Smooth muscle cell of the brain vasculature (primary cell): ENCODE results near the gene LHFPL4.
"Not testable (repeated sequence)": the region's sequence is repeated elsewhere in the genome, so short reads cannot be mapped to it uniquely, and the experiment has no call there.

Experiments used
- DNase-seq: peaks from one replicate; pipeline ENCODE4 v3.0.0-alpha.2; 2012; ENCODE audit warnings: low read depth, low spot score

The LHFPL4 gene

DNA sequence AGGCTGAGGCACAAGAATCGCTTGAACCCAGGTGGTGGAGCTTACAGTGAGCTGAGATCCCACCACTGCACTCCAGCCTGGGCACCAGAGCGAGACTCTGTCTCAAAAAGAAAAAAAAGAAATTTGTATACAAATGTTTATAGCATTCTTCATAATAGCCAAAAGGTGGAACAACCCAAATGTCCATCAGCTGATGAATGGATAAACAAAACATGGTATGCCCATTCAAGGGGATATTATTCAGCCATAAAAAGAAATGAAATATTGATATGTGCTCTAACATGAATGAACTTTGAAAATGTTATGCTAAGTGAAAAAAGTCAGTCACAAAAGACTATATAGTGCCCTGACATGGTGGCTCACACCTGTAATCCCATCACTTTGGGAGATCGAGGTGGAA lies 11.4 kb downstream of the LHFPL4 start:
- DNase-seq = no peak

DNA sequence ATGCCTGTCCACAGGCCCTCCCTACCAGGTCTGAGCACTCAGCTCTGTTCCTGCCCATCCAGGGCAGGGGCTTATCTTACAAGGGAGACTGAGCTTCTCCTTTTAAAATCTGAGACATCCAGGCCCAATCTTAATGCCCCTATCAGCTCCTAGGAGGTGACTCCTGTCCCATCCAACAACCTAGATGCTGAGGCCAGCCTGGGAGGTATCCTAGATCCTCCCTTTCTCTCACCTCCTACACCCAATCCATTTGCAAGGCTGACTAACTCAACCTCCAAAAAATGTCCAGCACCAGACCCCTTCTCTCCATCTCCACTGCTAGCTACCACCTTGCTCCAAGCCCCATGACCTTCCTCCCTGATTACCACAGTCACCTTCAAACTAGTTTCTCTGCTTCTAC lies 17.4 kb downstream of the LHFPL4 start:
- no peak for DNase-seq

DNA sequence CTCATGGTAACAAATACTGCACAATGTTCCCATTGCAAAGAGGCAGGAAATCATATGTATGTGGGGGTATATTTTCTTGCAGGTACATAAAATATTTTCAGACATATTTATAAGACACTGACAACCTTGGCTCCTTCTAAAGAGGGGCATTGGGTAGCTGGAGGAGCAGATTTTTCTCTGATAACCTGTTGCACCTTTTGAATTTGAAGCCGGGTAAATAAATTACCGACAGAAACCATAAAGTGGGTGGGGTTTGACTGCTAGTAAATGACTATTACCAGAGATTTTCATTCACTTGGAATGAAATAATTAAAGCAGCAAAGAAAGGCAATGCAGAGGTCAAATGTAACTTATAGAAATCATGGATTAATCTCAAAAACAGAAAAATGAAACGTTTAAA lies 19.2 kb downstream of the LHFPL4 start:
- no peak for DNase-seq

DNA sequence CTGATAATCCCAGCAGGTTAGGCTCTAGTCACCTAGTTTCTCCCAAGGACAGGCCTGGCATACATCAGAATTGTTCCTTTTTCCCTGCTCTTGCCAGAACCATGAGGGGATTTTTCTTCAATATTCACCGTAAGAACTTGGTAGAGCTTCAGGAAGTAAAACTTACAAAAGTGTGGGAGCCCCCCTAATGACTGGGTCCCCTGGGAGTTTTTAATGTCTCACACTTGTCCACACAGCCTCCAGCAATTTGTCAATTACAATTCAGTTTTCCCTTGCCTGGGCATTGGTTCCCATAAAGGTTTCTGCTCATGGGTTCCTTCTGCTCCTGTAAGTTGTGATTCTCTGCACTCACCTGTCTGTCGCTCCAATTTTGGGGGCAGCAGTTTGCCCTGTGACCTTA lies 28.5 kb downstream of the LHFPL4 start:
- DNase-seq = no peak

DNA sequence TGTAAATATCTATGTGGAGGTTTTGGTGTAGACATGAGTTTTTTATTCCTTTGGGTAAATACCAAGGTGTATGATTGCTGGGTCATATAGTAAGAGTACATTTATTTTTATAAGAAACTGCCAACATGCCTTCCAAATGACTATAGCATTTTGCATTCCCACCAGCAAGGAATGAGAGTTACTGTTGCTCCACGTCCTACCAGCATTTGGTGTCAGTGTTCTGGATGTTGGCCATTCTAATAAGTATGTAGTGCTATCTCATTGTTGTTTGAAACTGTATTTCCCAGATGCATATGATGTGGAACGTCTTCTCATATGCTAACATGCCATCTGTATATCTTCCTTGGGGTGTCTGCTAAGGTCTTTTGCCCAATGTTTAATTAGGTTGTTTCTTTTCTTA lies 38.7 kb downstream of the LHFPL4 start:
- DNase-seq = no peak

DNA sequence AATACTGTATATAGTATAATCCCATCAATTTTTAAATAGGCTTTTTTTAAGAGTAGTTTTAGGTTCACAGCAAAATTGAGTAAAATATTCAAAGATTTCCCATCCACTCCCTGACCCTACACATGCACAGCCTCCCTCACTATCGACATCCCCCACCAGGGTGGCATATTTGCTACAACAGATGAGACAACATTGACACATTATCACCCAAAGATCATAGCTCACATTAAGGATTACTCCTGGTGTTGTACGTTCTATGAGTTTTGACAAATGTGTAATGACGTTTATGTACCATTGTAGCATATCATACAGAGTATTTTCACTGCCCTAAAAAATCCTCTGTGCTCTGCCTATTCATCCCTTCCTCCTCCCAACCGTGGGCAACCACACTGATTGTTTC lies 39.3 kb downstream of the LHFPL4 start:
- DNase-seq = no peak

DNA sequence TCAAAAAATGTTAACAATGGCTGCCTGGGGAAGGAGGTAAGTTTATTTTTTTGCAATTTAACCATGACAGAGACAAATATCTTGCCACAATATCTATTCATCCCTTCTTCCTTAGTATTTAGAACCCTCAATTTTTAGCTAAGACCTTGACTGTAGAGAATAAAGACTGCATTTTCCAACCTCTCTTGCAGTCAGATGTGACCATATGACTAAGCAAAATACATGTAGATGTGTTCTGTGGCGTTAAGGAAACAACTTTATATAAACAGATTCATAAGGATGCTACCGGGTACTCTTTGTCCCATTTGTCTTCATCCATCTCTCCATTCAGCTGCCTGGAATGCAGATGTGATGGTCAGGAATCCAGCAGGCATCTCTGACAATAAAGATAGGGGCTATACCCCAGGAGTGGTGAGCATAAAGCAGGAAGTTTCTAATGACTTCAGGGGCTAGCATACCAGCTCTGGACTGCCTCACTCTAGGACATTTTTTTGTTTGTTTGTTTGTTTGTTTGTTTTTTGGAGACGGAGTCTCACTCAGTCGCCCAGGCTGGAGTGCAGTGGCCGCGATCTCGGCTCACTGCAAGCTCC lies 41.1 kb downstream of the LHFPL4 start:
- no peak for DNase-seq

DNA sequence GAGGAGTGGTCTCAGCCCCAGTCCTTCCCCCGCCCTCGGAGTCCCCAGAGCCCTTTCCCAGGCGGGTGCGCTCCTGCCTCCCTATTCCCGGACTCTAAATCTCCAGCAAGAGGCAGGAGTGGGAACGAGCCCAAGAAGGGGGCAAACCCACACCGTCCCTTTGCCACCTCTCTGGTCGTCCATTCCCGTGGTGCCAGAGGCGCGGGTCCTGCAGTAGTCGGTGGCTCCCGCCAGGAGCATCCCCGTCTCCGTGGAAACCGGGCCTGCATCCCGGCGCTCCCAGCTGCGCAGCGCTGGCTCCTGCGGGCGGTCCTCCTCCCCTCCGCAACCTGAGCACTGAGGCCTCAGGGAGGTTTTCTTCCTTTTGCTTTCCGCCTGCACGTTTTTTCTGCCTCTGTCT lies 44.8 kb downstream of the LHFPL4 start:
- DNase-seq = no peak

DNA sequence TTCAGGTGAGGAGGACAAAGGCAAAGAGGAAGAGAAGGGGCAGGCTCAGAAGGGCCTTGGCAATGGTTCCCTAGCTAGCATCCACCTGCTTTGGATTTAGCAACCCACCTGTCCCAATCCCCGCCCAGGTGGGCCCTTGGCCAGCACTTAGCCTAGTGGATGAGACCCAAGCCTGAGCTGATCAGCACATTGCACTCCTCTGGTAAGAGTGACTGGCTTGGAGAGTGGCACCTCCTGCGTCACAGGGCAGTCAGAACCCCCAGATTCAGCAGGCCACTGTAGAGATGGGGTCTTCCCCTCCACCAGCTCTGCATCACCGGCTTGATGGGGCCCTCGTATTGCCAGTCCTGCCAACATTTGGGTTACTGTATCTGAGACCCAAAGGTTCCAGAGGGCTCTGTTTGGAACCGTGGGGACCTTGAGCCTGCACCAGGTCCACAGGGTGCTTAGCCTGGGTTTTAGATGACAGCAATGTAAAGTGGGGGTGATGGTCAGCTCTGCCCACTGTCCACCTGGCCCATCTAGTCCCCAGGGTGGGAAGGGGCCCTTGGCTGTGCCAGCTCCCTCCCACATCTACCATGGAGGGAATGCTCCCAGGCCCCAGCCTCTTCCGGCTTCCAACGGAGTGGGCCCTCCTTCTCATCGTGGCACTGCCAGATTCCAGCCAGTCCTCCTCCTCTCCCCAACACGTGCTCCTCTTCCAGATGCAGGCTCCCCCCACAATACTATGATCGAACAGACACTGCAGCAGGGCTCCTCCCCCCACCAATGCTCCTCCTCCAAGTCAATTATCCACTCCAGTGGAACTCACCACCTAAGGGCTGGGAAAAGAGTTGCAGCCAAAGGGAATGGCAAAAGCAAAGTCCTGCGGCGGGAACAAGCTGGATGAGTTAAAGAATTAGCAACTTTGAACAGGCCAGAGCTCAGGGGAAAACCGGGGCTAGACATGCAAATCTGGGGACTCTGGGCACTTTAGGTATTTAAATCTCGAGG lies 45.7 kb downstream of the LHFPL4 start:
- no peak for DNase-seq

DNA sequence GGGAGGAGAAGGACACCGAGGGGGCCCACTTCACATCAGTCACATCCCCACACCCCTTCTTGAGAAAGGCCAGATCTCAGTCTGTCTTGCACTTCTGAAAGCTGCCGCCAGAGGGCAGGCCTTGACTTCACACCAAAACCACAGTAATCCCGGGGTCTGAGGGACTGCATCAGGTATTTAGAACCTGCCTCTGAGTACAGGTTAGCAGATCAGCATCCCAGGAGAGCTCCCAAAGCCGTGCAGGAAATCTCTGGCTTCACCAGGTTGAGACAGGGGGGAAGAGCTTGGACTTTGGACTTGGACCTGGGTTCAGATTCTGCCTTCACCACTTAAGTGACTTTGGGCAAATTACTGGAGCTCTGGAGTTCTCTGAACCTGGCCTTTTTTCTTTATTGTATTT lies 50.3 kb downstream of the LHFPL4 start:
- DNase-seq = peak; percentile 32

DNA sequence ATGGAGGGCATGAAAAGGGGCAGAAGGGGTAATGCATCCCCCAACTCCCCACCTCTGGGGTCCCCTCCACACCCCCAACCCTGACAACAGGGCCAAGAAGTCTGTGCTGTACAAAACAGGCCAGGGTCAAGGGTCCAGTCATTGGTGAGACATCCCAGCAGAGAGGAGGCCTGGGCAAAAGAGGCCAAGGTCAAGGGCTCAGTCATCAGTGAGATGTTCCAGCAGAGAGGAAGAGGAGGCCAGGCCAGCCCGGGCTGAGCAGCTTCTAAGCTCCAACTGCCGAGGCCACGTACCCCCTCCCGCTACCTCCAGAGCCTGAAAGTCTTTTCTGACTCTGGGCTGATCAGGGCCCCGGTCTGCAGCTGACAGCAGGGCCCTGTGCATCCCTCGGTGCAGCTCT lies 52.4 kb downstream of the LHFPL4 start:
- DNase-seq = no peak

DNA sequence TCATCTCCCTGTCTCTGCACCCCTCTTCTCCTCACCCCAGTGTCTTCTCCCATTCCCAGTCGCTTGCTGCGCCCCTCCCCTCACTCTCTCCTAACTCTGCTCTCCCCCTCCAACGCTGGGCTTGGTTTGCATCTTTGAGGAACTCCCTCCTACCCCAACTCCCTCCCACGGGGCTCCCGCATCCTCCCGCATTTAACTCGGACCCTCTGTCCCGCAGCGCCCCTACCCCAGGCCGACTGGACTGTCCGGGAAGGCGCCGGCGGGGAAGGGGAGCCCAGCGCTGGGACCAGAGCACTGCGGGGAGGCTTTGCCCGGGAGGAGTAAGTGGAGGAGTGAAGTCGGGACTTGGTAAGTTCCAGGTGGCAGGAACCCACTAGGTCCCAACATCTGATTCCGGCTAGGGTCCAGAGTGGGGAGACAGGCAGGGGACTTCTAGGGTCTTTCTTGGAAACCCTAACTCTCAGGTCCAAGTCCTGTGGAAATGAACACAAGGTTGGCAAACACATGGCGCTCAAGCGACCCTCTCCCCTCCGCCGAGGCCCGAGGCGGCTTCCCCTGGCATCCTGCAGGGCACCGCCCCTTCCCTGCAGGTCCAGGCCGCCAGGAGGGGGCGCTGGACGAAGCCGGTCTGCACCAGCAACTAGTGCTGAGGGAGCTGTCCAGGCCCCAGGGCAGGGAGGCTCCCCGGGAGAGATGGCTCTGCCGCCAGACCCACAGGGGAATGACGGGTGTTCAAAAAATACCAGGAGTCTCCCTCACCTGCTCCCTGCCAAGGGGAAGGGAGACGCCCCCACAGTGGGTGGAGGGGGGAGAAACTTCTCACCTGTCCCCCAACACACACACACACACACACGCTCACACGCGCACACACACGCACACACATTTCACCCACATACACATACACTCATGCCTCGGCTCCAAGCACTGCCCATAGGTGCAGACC lies 53.2 kb downstream of the LHFPL4 start:
- no peak for DNase-seq

DNA sequence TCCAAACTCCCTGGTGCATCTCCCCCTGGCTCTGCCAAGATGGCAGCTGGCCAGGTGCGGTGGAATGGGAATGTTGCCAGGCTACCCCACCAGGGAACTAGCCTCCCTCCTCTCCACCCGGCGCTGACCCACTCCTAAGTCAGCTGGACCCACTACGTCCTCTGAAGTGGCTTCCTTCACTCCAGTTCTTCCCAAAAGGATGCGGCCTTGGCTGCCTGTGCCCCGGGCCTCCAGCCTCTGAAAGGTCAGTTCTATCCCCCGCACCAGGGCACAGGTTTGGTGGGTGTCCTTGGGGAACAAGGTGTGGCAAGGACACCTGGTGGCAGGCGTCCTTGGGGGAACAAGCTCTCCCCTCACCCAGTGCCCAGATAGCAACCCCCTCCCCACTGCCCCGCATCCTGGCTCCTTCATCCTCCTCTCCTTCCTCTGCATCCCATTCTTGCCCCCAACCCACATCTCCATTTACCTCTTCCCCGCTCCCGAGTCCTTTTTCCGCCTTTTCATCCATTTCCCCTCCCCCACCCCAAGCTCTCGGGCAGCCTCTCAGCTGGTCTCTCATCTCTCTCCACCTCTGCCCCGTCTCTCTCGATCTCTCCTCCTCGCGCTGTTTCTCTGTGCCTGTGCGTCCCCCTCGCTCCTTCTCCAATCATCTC lies 54.0 kb downstream of the LHFPL4 start:
- DNase-seq = no peak

DNA sequence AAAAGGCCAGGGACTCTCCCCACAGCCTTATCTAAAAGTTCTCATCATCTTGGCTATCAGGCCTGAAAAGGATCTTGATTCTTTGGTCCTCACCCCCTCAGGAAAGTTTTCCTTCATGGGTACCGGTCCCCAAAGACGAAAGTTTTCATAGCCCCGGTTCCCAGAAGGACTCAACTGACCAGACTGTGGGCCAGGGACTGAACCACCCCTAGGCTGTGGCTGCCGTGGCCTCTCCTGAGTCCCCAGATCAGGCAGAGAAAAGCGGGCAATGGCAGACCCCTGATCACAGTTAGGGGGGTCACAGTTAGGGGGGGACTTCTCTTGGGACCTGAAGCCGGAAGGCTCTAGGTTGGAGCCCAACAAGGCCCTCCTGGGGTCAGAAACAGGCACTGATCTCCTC lies 54.8 kb downstream of the LHFPL4 start:
- DNase-seq = no peak

DNA sequence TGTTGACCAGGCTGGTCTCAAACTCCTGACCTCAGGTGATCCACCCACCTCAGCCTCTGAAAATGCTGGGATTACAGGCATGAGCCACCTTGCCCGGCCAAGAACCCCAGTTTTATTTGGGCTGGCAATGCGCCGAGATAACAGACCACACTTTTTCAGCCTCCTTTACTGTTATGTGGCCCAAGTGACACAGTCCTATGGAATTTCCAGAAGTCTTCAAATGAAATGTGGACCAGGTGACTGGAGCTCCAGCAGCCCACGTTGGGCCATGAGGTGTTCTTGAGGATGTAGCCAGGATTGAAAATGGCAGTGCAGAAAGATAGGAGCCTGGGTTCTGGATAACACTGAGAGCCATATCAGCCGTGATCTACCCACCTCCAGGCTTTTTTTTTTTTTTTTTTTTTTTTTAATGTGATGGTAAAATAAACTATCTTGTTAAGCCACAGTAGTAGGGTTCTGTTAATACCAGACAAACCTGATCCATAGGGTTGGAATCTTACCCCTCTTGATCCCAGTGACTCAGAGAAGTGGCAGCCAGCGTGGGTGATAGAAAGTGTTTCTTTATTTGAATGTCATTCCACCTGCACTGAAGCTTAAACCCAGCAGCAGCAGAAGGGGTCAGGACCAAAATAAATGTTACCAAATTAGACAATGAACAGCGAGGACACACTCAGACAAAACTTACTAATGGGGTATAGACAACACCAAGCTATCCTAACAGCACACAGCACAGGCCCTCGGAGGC lies 55.6 kb downstream of the LHFPL4 start:
- DNase-seq = no peak

DNA sequence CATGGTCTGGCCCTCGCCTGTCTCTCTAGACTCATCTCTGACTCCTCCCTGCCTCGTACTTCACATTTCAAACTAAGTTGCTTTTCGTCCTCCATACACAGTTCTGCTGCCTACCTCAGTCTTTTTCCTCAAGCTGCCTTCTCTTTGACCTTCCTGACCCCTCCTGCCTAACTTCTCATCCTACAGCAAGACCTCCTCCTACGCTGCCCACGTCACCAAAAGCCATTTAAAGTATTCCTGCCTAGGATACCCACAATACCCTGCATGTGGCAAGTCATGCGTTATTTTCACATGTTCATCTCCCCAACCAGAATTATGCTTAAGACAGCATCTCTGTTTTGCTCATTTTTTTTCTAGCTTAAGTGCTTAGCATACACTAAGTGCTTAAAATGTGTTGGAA lies 56.7 kb downstream of the LHFPL4 start:
- DNase-seq = no peak

DNA sequence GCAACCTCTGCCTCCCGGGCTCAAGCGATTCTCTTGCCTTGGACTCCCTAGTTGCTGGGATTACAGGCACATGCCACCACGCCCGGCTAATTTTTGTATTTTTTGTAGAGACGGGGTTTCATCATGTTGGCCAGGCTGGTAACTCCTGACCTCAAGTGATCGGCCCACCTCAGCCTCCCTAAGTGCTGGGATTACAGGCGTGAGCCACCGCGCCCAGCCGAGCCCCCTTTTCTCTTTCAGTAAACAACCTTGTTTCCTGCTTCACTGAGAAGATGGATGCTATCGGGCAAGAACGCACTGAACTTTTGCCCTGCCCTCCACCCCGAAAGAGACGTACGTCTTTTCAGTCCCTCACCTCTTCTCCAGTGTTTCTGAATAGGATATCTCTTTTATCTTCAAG lies 59.6 kb downstream of the LHFPL4 start:
- DNase-seq = not testable (repeated sequence)

DNA sequence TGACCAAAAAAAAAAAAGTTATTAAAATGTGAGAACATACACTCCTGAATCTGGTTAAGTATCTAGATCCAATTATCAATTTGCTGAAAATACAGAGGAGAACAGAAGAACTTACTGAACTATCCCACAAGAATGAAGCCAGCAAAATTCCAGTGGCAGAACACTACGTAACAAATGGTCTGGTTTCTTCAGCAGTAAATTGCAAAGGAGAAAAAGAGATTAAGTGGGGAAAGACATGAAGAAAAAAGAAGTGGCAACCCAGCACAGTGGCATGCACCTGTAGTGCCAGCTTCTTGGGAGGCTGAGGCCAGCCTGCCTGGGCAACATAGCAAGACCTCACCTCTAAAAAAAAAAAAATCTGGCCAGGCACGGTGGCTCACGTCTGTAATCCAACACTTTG lies 62.1 kb downstream of the LHFPL4 start:
- DNase-seq = no peak

DNA sequence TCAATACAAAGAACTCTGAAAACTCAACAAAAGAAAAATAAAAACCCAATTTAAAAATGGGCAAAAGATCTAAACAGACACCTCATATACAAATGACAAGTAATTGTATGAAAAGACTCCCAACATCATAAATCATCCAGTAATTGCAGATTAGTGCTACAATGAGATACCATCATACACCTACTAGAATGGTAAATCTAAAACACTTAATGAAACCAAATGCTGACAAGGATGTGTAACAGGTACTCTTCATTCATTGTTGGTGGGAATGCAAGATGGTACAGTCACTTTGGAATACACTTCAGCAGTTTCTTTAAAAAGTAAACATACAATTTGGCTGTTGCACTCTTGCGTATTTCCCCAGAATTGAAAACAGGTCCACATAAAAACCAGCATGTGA lies 68.4 kb downstream of the LHFPL4 start:
- no peak for DNase-seq

DNA sequence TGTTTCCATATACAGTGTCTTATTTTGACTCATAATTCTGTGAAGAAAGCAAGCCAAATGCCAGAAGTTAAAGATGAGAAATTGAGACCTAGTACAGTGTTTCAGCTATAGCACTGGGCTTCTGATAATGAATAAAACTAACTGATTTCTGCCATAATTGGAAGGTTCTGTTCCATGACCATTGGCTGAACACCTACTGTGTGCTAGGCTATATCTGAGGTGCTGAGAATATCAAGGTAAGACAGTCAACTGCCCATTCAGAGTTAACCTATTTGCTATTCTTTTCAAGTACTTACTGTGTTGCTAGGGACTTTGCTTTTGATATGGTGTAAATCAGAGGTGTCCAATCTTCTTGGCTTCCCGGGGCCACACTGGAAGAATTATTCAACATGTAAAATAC lies 73.4 kb downstream of the LHFPL4 start:
- no peak for DNase-seq

DNA sequence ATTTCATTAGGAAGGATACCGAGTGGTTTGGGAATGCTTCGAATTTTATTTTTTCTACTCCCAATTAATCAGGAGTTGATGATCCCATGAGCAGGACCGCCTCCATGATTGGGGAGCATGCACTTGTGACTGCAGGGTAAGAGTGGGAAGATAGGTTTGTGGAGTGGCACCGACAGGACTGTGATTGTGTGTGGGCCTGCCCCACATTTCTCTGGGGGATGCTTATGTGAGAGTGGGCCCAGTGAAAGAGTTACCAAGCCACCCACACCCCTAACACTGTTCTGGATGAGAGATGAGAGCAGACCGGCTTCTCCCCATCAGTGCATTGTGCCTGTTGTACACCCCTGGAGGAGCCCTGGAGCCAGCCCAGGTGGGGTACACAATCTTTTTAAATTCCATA lies 76.7 kb downstream of the LHFPL4 start:
- no peak for DNase-seq
